ENCODE data around the gene NUP37.
"Not testable (repeated sequence)": the region's sequence is repeated elsewhere in the genome, so short reads cannot be mapped to it uniquely, and the experiment has no call there.

The NUP37 gene

DNA sequence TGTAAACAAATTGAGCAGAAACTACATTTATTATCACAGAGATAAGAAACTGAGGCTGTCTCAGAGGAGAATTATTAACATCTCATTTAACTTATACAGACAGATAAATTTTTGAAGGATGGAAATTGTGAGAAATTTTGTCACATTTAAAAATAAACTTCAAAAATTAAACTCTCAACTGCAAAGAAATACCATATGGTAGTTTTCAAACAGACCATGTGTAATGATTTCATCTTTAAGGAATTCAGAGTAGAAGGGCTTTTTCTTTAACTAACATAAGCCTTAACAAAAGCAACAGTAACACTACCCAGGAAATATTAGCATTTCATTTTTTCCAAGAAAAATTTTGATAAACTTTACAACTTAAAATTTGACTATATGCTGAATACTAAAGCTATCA is 26.6 kb downstream of the NUP37 start:
- DNase-seq (ENCODE audit: extremely low read depth in 1 of 2, low read depth in 1 of 2), result no peak

DNA sequence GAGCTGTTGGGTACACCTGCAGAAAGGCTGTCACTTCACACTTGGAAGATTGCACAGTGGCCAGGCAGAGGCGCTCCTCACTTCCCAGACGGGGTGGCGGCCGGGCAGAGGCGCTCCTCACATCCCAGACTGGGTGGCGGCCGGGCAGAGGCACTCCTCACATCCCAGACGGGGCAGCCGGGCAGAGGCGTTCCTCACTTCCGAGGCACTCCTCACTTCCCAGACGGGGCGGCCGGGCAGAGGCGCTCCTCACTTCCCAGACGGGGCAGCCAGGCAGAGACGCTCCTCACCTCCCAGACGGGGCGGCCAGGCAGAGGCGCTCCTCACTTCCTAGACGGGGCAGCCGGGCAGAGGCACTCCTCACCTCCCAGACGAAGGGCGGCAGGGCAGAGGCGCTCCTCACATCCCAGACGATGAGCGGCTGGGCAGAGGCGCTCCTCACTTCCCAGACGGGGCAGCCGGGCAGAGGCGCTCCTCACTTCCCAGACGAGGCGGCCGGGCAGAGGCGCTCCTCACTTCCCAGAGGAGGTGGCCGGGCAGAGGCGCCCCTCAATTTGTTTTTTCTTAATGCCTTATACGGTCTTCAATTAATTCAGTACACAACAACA is 30.6 kb downstream of the NUP37 start:
- DNase-seq (ENCODE audit: extremely low read depth in 1 of 2, low read depth in 1 of 2), result not testable (repeated sequence)

DNA sequence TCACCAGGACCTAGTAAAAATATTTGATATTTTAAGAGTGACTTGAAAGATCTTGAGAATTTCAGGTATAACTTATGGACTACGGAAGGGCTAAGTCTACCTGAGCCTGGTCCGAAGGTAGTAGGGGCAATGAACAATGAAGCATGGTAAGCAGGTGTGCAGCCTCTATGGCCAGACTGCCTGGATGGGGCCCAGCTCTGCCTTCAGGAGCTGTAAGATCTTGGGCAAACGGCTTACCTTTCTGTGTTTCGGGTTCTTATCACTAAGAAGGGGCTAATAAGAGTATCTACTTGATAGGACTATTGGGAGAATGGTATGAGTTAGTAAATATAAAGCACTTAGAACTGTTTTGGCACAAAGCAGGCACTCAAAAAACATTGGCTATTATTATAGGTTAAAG is 39.1 kb downstream of the NUP37 start:
- DNase-seq (ENCODE audit: extremely low read depth in 1 of 2, low read depth in 1 of 2), result no peak

GRCh38 chr12:102072092-102072491 is 47.8 kb downstream of the NUP37 start:
- not testable (repeated sequence) for DNase-seq (ENCODE audit: extremely low read depth in 1 of 2, low read depth in 1 of 2)

GRCh38 chr12:102069707-102070106 is 50.2 kb downstream of the NUP37 start:
- no peak for DNase-seq (ENCODE audit: extremely low read depth in 1 of 2, low read depth in 1 of 2)

DNA sequence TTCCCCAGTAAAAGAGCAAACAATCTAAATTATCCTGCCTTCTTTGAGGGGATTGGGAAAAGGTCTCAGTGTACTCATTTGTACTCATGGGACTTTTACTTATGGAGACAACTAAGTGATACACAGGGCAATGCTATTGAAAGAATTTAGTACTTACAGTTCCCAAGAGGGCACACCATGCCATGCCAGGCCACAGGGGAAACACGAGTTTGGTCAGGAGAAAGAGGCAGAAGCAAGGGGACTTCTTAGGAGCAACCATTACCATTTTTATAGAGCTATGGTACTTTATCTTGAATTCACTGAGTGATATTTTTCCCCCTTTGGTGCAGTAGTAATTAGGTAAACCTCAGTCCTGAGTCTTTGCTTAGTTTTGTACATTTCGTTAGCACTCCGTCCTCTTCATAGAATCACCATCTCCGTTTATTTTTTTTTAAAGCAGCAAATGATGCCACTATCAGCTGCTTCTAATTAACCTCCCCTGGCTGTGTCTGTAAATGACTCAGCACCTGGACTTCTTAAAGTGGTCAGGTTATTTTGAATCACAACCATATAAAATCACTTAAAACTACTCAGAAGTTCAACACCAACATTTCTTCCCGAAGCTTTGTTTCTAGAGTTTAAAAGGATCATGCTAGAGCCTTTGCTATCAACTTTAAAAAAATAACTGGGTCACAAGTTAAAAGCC is 52.2 kb downstream of the NUP37 start:
- no peak for DNase-seq (ENCODE audit: extremely low read depth in 1 of 2, low read depth in 1 of 2)

- no peak for DNase-seq (ENCODE audit: extremely low read depth in 1 of 2, low read depth in 1 of 2)
These were observed 55.4 kb downstream of the NUP37 start for GRCh38 chr12:102064476-102064875.

DNA sequence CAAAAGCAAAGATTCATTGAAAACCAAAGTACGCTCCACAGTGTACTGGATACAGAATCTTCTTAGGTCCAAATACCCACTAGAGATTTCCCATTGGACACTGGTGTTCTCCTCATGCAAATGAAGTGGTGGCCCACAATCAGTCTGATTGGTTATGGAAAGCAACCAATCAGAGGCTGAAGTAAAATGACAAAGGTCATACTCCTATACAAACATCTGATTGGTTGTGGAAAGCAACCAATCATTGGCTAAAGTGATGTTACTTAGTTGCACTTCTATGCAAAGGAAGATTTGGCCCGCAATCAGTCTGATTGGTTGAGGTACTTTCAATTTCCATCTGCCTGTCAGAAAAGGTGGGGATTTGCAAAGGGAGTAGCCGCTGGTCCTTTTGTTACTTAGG is 56.8 kb downstream of the NUP37 start:
- no peak for DNase-seq (ENCODE audit: extremely low read depth in 1 of 2, low read depth in 1 of 2)

- DNase-seq (ENCODE audit: extremely low read depth in 1 of 2, low read depth in 1 of 2), result no peak
These were observed 57.5 kb downstream of the NUP37 start for GRCh38 chr12:102062419-102062806.

GRCh38 chr12:102061560-102062418 is 58.1 kb downstream of the NUP37 start, which contains the start of gene WASHC3:
Gene WASHC3 (minus strand): TSS chr12:102061991. CDS start chr12:102061962, 29 bp downstream.
- DNase-seq (ENCODE audit: extremely low read depth in 1 of 2, low read depth in 1 of 2), result peak; percentile 83 to 95

- DNase-seq (ENCODE audit: extremely low read depth in 1 of 2, low read depth in 1 of 2), result peak in 1 of 2 donors; percentile 11
These were observed 58.8 kb downstream of the NUP37 start for GRCh38 chr12:102061096-102061559.

GRCh38 chr12:102059343-102059742 is 60.6 kb downstream of the NUP37 start:
- DNase-seq (ENCODE audit: extremely low read depth in 1 of 2, low read depth in 1 of 2), result no peak

GRCh38 chr12:102054345-102054744 is 65.6 kb downstream of the NUP37 start:
- DNase-seq (ENCODE audit: extremely low read depth in 1 of 2, low read depth in 1 of 2), result no peak

DNA sequence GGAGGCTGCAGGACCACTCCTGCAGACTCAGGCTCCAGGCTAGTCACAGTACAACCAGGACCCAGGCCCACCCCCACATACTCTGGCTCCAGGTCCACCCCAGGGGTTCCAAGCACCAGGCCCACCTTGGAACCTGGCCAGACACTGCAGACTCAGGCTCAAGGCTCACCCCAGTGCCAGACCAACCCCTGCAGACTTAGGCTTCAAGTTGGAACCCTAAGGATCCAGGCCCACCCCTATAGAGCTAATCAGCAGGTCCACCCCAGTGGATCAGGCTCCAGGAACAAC is 66.9 kb downstream of the NUP37 start:
- DNase-seq (ENCODE audit: extremely low read depth in 1 of 2, low read depth in 1 of 2), result no peak

- no peak for DNase-seq (ENCODE audit: extremely low read depth in 1 of 2, low read depth in 1 of 2)
These were observed 67.5 kb downstream of the NUP37 start for GRCh38 chr12:102052192-102053061.

DNA sequence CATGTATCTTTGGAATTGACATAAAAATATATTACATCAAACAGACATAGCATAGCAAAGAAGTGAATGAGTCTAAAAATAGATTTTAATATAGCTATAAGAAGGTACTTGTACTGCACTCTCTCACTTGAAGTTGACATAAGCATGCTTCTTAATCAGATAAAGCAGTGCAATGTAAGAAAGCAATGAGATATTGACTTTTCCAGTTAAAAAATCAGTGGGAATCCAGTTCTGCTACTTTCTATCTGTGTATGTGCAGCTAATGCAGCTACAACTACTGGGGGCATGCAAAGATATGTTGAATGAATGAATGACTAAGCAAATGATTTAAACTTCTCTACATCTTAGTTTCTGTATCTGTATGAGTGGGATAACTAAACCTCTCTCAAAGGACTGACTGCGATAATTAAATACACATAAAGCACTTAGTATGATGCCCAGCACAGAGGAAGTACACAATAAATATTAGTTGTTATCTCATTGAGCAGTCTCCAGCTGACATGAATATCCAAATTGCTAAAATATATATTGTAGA is 68.4 kb downstream of the NUP37 start:
- no peak for DNase-seq (ENCODE audit: extremely low read depth in 1 of 2, low read depth in 1 of 2)

GRCh38 chr12:102050660-102051430 is 69.1 kb downstream of the NUP37 start:
- no peak for DNase-seq (ENCODE audit: extremely low read depth in 1 of 2, low read depth in 1 of 2)

DNA sequence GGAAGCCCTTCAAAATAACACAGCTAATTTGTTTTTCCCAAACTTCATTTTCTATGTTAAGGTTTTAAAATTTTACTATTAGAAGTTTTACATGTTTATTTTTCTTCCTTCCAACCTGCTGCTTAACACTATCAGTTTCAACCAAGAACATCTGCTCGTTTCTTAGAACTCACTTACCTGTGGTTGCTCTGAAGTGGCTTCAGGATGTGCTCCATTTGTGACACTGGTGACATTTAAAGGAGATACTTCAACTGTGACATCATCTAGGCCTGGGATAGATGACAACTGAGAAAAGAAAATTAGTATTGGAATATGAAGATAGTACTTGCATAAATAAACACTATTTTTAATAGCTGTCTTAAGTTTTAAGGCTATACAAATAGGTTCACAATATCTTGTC is 76.0 kb downstream of the NUP37 start:
- DNase-seq (ENCODE audit: extremely low read depth in 1 of 2, low read depth in 1 of 2), result no peak

GRCh38 chr12:102033991-102034745 is 85.7 kb downstream of the NUP37 start:
- DNase-seq (ENCODE audit: extremely low read depth in 1 of 2, low read depth in 1 of 2), result no peak

Measured in stimulated activated CD8-positive, alpha-beta memory T cell treated with anti-CD3 and anti-CD28 coated beads, Interleukin-7, amount 100 ng/mL, for 48 hours (primary cell).